Measurements from ENCODE around the gene CNIH2. TPM values are rescaled to one million over a fixed set of nuclear protein-coding genes. Genes with fewer than 3 reads are reported as not detected.

The CNIH2 gene
- total and polyA plus RNA-seq, 2 donors (not counting 1 experiment from before 2014, with no cell fraction given): 0.17 to 0.57 TPM

DNA sequence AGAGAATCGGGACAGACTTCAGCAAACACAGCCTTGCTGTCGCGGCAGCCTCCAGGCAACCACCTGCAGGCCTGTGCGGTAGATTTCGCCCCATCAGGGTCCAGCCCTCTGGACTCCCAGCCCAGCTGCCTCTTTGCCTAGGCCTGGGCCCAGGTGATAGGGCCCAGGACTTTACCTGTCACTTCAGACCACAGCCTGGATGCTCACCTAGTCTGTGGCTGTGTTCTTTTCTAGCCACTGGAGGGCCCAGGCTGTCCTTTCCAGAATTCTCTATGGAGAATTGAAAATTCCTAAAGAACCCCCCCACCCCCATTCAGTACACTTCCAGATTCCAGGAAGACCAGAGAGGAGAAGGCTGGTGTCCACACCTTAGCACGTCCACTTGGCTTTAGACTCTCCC lies 40.1 kb upstream of the CNIH2 start:
- no peak for DNase-seq (ENCODE audit: low read depth in 2 of 2)
- H3K4me1 ChIP-seq (ENCODE audit: control insufficient read depth, extremely low read depth, insufficient read depth, low read length): no peaks in the 10 kb centered on the region

GRCh38 chr11:66238786-66239413 lies 39.1 kb upstream of the CNIH2 start:
- Histone ChIP-seq H4K20me1 (ENCODE audit: control insufficient read depth, extremely low read depth, insufficient read depth, low read length) (no peaks in the 10 kb centered on the region), H2AFZ (ENCODE audit: low read length) (no peak overlapping the region), H3K4me2 (ENCODE audit: extremely low read depth, insufficient read depth, low read length) (no peak overlapping the region), H3K9ac (ENCODE audit: insufficient read depth, low read length) (no peak overlapping the region), H3K36me3 (ENCODE audit: control insufficient read depth, insufficient read depth, low read length) (peaks cover 5% of the 10 kb centered on the region), H3K9me3 (ENCODE audit: control insufficient read depth, insufficient read depth, low read depth, low read length) (no peaks in the 10 kb centered on the region), H3K79me2 (ENCODE audit: control insufficient read depth, insufficient read depth, low read length) (no peaks in the 10 kb centered on the region), H3K27me3 (ENCODE audit: control insufficient read depth, insufficient read depth, low read length) (no peaks in the 10 kb centered on the region), H3K4me3 (replicated peaks in 1 of 4; ENCODE audit: control extremely low read depth in 1 of 4, insufficient read depth in 1 of 4, low read depth in 3 of 4, low read length in 4 of 4) (no peak overlapping the region), H3K4me1 (ENCODE audit: control insufficient read depth, extremely low read depth, insufficient read depth, low read length) (no peaks in the 10 kb centered on the region), H3K27ac (ENCODE audit: insufficient read depth, low read length) (no peak overlapping the region)
- TF ChIP-seq EZH2 (IDR thresholded peaks at IDR 0.05; ENCODE audit: low read length, missing control alignments): no peak
- TF ChIP-seq CTCF (conservative IDR thresholded peaks at IDR 0.05 in 1 of 2, IDR thresholded peaks at IDR 0.05 in 1 of 2; ENCODE audit: low read depth in 1 of 2, low read length in 2 of 2): no peak
- DNase-seq (ENCODE audit: low read depth in 2 of 2): no peak

More for the DNA sequence above, 40.1 kb upstream of the CNIH2 start:
- Histone ChIP-seq H3K4me3 (replicated peaks in 1 of 4; ENCODE audit: control extremely low read depth in 1 of 4, insufficient read depth in 1 of 4, low read depth in 3 of 4, low read length in 4 of 4) (no peak overlapping the region), H4K20me1 (ENCODE audit: control insufficient read depth, extremely low read depth, insufficient read depth, low read length) (no peaks in the 10 kb centered on the region), H2AFZ (ENCODE audit: low read length) (no peak overlapping the region), H3K9ac (ENCODE audit: insufficient read depth, low read length) (no peak overlapping the region), H3K9me3 (ENCODE audit: control insufficient read depth, insufficient read depth, low read depth, low read length) (no peaks in the 10 kb centered on the region), H3K27ac (ENCODE audit: insufficient read depth, low read length) (no peak overlapping the region), H3K4me2 (ENCODE audit: extremely low read depth, insufficient read depth, low read length) (no peak overlapping the region), H3K27me3 (ENCODE audit: control insufficient read depth, insufficient read depth, low read length) (no peaks in the 10 kb centered on the region), H3K79me2 (ENCODE audit: control insufficient read depth, insufficient read depth, low read length) (no peaks in the 10 kb centered on the region), H3K36me3 (ENCODE audit: control insufficient read depth, insufficient read depth, low read length) (peaks cover 4% of the 10 kb centered on the region)
- TF ChIP-seq EZH2 (IDR thresholded peaks at IDR 0.05; ENCODE audit: low read length, missing control alignments) (no peak), CTCF (conservative IDR thresholded peaks at IDR 0.05 in 1 of 2, IDR thresholded peaks at IDR 0.05 in 1 of 2; ENCODE audit: low read depth in 1 of 2, low read length in 2 of 2) (no peak)

DNA sequence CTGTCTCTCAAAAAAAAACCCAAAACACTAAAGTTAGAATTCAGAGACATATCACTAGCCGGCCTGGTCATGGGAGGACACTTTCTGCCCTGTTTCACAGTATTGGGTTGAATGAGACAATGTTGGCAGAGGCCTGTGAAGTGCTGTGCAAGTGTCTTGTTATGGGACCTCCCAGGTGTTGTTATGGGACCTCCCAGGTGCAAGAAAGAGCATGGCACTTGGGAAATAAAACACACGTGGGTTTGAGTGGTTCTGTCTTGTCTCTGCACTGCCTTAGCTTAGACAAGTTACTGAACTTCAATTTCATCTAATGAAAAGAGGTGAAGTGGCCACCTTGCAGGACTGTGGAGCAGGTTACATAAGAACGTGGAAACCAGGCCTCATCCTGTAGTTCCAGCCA lies 38.5 kb upstream of the CNIH2 start:
- no peak for TF ChIP-seq CTCF (conservative IDR thresholded peaks at IDR 0.05 in 1 of 2, IDR thresholded peaks at IDR 0.05 in 1 of 2; ENCODE audit: low read depth in 1 of 2, low read length in 2 of 2)
- TF ChIP-seq EZH2 (IDR thresholded peaks at IDR 0.05; ENCODE audit: low read length, missing control alignments): no peak
- Histone ChIP-seq H3K9ac (ENCODE audit: insufficient read depth, low read length) (no peak overlapping the region), H3K27me3 (ENCODE audit: control insufficient read depth, insufficient read depth, low read length) (no peaks in the 10 kb centered on the region), H3K9me3 (ENCODE audit: control insufficient read depth, insufficient read depth, low read depth, low read length) (no peaks in the 10 kb centered on the region), H3K4me1 (ENCODE audit: control insufficient read depth, extremely low read depth, insufficient read depth, low read length) (no peaks in the 10 kb centered on the region), H3K4me3 (replicated peaks in 1 of 4; ENCODE audit: control extremely low read depth in 1 of 4, insufficient read depth in 1 of 4, low read depth in 3 of 4, low read length in 4 of 4) (no peak overlapping the region), H3K36me3 (ENCODE audit: control insufficient read depth, insufficient read depth, low read length) (peaks cover 5% of the 10 kb centered on the region), H3K79me2 (ENCODE audit: control insufficient read depth, insufficient read depth, low read length) (no peaks in the 10 kb centered on the region), H2AFZ (ENCODE audit: low read length) (no peak overlapping the region), H4K20me1 (ENCODE audit: control insufficient read depth, extremely low read depth, insufficient read depth, low read length) (no peaks in the 10 kb centered on the region), H3K27ac (ENCODE audit: insufficient read depth, low read length) (no peak overlapping the region), H3K4me2 (ENCODE audit: extremely low read depth, insufficient read depth, low read length) (no peak overlapping the region)
- DNase-seq (ENCODE audit: low read depth in 2 of 2): no peak

Data from fibroblast of lung (primary cell).